Measurements from ENCODE around the gene MMAA.

DNA sequence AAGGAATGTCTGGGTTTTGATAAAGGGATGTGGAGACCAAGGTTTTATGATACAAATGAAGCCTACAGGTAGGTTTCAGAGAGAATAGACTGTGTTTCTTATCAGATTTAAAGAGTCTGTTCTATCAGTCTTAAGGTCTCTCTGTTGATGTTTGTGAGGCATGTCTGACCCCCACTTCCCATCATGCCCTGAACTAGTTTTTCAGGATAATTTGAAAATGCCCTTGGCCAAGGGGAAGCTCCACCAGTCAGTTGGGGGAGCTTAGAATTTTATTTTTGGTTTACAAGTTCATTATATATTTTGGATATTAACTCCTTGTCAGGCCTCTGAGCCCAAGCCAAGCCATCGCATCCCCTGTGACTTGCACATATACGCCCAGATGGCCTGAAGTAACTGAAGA, 79.3 kb downstream of the MMAA start:
- TF ChIP-seq, protein P1, sequence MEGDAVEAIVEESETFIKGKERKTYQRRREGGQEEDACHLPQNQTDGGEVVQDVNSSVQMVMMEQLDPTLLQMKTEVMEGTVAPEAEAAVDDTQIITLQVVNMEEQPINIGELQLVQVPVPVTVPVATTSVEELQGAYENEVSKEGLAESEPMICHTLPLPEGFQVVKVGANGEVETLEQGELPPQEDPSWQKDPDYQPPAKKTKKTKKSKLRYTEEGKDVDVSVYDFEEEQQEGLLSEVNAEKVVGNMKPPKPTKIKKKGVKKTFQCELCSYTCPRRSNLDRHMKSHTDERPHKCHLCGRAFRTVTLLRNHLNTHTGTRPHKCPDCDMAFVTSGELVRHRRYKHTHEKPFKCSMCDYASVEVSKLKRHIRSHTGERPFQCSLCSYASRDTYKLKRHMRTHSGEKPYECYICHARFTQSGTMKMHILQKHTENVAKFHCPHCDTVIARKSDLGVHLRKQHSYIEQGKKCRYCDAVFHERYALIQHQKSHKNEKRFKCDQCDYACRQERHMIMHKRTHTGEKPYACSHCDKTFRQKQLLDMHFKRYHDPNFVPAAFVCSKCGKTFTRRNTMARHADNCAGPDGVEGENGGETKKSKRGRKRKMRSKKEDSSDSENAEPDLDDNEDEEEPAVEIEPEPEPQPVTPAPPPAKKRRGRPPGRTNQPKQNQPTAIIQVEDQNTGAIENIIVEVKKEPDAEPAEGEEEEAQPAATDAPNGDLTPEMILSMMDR (IDR thresholded peaks at IDR 0.05) = no peak
- no peak for TF ChIP-seq ZFX (IDR thresholded peaks at IDR 0.05; ENCODE audit: borderline replicate concordance)

All from 22Rv1 (cell line).